Measurements from ENCODE around the gene UBB. TPM values are rescaled to one million over a fixed set of nuclear protein-coding genes. Genes with fewer than 3 reads are reported as not detected.

Gene UBB
- total RNA-seq, 1 donor from 2014 or later = 1,031 TPM

DNA sequence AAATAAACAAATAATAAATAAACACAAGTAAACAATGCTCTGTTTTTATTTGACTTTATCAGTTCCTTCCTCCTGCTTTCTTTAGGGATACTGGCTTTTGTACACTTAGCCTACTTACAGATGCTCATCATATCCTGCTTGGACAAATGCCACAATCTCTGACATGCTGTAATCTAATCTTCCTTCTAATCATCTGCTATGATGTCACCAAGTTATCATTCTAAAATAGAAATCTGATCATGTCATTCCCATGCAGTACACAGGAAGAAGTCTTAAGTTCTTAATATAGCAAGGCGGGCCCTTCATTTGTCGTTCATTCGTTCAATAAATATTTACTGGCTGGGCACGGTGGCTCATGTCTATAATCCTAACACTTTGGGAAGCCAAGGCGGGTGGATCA lies 9.1 kb upstream of the UBB start:
- intact Hi-C loops (cut with micrococcal nuclease) = no loop called here
- Mint-ChIP-seq H3K4me3 (no peak overlapping the region), H3K36me3 (ENCODE audit: low read depth) (no peaks in the 10 kb centered on the region), H3K4me1 (no peaks in the 10 kb centered on the region), H3K9me3 (no peaks in the 10 kb centered on the region), H3K27me3 (no peaks in the 10 kb centered on the region), H3K27ac (no peak overlapping the region)
- ChIA-PET CTCF (interaction anchor here (1.0 kb wide), 1 partner anchor 8 kb away, joined by 3 read pairs; no protein-coding TSS in a partner anchor), POLR2A (interaction anchor here (1.0 kb wide), 1 partner anchor 9 kb away, joined by 4 read pairs; the partner anchor contains the start of gene UBB)
- no peak for TF ChIP-seq CTCF (IDR thresholded peaks at IDR 0.05)
- no peak for DNase-seq
- ATAC-seq (ENCODE audit: low read depth) = no peak

DNA sequence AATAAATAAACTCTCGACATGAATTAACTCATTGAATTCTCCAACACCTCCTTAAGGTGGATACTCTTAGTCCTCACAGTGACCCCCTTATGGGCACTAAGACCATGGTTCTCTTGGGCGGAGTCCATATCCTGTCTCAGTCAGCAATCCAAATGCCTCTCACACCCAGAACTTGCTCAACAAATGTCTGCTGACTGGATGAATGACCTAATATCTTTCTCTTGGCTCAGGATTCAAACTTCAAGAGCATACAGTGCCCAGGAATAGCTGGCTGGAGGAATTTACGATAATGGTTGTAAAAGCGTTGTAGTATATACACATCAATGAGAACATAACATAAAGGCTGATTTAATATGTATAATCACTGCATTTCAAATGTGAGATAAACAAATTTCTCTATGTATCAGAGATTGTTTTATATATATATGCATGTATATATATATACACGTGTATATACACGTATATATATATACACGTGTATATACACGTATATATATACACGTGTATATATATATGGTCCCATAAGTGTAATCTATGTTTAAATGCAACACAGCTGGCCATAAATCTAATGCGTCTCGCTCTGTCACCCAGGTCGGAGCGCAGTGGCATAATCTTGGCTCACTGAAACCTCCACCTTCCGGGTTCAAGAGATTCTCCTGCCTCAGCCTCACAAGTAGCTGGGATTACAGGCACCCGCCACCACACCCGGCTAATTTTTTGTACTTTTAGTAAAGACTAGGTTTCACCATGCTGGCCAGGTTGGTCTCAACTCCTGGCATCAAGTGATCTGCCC lies 6.5 kb upstream of the UBB start:
- POLR2A ChIA-PET = no interaction called here
- H3K27me3 Mint-ChIP-seq = no peaks in the 10 kb centered on the region
- ATAC-seq (ENCODE audit: low read depth) (no peak), DNase-seq (no peak)
- H3K4me1 Mint-ChIP-seq = no peaks in the 10 kb centered on the region
- H3K9me3 Mint-ChIP-seq = no peaks in the 10 kb centered on the region
- no peak overlapping the region for H3K4me3 Mint-ChIP-seq
- intact Hi-C loops (cut with micrococcal nuclease) = no loop called here
- no peak overlapping the region for H3K27ac Mint-ChIP-seq
- TF ChIP-seq CTCF (IDR thresholded peaks at IDR 0.05) = no peak
- CTCF ChIA-PET = interaction anchor here (1.1 to 2.0 kb wide), 2 partner anchors 11 to 41 kb away, joined by 3 to 9 read pairs; partner anchors contain the start of gene TRPV2
- no peaks in the 10 kb centered on the region for H3K36me3 Mint-ChIP-seq (ENCODE audit: low read depth)

- POLR2A ChIA-PET = interaction anchor here (0.7 to 2.2 kb wide), 2 partner anchors 25 to 37 kb away, joined by 3 to 8 read pairs; partner anchors contain the start of gene TRPV2
- no peak for ATAC-seq (ENCODE audit: low read depth)
- Mint-ChIP-seq H3K9me3 (no peaks in the 10 kb centered on the region), H3K4me3 (no peak overlapping the region), H3K36me3 (ENCODE audit: low read depth) (peaks cover 24% of the 10 kb centered on the region), H3K27me3 (no peaks in the 10 kb centered on the region), H3K27ac (no peak overlapping the region), H3K4me1 (peaks cover 25% of the 10 kb centered on the region)
- CTCF ChIA-PET = interaction anchor here (2.4 kb wide), 1 partner anchor 14 kb away, joined by 10 read pairs; no protein-coding TSS in a partner anchor
- TF ChIP-seq CTCF (IDR thresholded peaks at IDR 0.05) = no peak
- intact Hi-C loops (cut with micrococcal nuclease) = no loop called here
- no peak for DNase-seq
Measured at GRCh38 chr17:16377941-16378341, 3.0 kb upstream of the UBB start.

- Mint-ChIP-seq H3K27me3 (no peaks in the 10 kb centered on the region), H3K4me1 (peaks cover 33% of the 10 kb centered on the region), H3K27ac (no peak overlapping the region), H3K9me3 (no peaks in the 10 kb centered on the region), H3K36me3 (ENCODE audit: low read depth) (peaks cover 32% of the 10 kb centered on the region), H3K4me3 (no peak overlapping the region)
- intact Hi-C loops (cut with micrococcal nuclease) = no loop called here
- DNase-seq (no peak), ATAC-seq (ENCODE audit: low read depth) (no peak)
- CTCF ChIA-PET = interaction anchor here (2.4 kb wide), 1 partner anchor 15 kb away, joined by 10 read pairs; no protein-coding TSS in a partner anchor
- POLR2A ChIA-PET = interaction anchor here (0.7 to 2.2 kb wide), 2 partner anchors 26 to 36 kb away, joined by 3 to 8 read pairs; partner anchors contain the start of gene TRPV2
- no peak for TF ChIP-seq CTCF (IDR thresholded peaks at IDR 0.05)
Measured at GRCh38 chr17:16378636-16379282, 2.1 kb upstream of the UBB start.

DNA sequence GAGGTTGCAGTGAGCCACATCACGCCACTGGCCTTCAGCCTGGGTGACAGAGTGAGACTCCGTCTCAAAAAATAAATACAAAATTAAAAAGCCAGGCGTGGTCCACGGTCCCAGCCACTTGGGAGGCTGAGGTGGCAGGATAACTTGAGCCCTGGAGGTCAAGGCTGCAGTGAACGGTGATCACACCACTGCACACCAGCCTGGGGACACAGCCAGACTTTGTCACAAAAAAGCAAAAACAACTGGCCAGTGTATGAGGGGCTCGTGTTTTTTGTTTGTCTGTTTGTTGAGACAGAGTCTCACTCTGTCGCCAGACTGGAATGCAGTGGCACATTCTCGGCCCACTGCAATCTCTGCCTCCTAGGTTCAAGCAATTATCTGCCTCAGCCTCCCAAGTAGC lies 1.2 kb upstream of the UBB start:
- Mint-ChIP-seq H3K4me1 (peaks cover 42% of the 10 kb centered on the region), H3K36me3 (ENCODE audit: low read depth) (peaks cover 41% of the 10 kb centered on the region), H3K27ac (no peak overlapping the region), H3K9me3 (no peaks in the 10 kb centered on the region), H3K27me3 (no peaks in the 10 kb centered on the region), H3K4me3 (no peak overlapping the region)
- CTCF ChIA-PET = interaction anchor here (0.8 to 2.4 kb wide), 2 partner anchors 16 to 143 kb away, joined by 3 to 10 read pairs; no protein-coding TSS in a partner anchor
- POLR2A ChIA-PET = interaction anchor here (1.2 to 2.2 kb wide), 6 partner anchors 16 to 210 kb away, joined by 3 to 105 read pairs (median 18); partner anchors contain the start of genes CENPV and TRPV2
- TF ChIP-seq CTCF (IDR thresholded peaks at IDR 0.05) = no peak
- DNase-seq (no peak), ATAC-seq (ENCODE audit: low read depth) (no peak)
- intact Hi-C loops (cut with micrococcal nuclease) = loop anchor here (1.0 to 10.0 kb wide), 3 partner anchors 190 to 605 kb away; partner anchors contain the start of gene ZNF287

All from activated B cell treated with CpG ODN at 0.5 μM for 24 hours (primary cell).